GM18511 (cell line): ENCODE results near the gene TNFSF13.

Experiments used
- ATAC-seq: cut with Tn5 transposase; IDR thresholded peaks from one replicate; pipeline ENCODE4 v1.9.1; 2021; ENCODE audit warnings: mild to moderate bottlenecking, moderate library complexity; ENCODE audit not compliant: unreplicated experiment

Gene TNFSF13

DNA sequence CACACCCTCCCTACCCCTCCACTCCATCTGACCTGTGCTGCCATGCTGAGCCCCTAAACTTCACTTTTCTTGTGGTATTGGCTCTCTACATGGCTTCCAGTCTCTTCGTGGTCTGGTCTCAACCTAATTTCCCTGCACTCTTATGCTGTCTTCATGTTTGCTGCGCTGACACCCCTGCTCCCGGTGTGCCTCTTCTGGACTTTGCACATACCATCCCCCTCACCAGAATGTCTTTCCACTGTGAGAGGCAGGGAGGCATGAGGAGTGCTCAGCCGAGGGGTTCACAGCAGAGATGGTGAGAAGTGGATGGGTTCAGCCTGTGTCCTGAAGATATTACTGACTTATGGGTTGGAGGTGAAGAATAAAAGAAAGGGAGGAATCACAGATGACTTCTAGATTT is 7.2 kb upstream of the TNFSF13 start:
- ATAC-seq = no peak

DNA sequence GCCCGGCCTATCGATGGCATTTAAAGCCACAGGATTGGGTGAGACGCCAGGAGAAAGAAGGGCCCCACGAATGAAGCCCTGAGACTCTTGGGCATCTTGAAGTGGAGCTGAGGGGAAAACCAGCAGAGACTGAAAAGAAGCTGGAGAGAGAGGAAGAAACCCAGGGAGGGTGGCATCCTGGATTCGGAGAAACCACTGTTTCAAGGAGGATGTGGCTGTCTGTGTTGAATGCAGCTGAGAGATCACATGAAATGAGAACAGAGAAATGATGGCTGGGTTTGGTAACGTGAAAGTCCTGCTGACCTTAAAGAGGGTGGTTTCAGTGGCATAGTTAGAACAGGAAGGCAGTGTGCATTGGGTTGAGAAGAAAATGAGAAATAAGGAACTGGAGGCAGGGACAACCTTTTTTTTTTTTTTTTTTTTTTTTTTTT is 5.9 kb upstream of the TNFSF13 start:
- peak; percentile 70 for ATAC-seq

DNA sequence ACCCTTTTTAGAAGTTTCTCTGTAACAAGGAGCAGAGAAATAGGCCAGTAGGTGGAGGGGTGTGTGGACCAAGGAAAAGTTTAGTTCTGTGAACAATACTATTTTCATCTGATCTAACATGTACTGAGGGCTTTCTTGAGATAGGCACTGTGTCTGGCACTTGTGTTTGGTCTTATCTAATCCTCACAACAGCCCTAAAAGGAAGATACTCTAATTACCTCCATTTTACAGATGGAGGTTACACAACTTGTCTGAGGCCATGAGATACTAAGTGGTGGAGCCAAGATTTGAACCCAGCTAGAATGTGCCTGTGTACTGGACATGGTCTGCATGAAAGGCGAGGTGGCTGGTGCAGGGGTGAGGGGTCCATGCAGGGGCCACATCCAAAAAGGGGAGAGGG is 5.2 kb upstream of the TNFSF13 start:
- ATAC-seq = no peak

DNA sequence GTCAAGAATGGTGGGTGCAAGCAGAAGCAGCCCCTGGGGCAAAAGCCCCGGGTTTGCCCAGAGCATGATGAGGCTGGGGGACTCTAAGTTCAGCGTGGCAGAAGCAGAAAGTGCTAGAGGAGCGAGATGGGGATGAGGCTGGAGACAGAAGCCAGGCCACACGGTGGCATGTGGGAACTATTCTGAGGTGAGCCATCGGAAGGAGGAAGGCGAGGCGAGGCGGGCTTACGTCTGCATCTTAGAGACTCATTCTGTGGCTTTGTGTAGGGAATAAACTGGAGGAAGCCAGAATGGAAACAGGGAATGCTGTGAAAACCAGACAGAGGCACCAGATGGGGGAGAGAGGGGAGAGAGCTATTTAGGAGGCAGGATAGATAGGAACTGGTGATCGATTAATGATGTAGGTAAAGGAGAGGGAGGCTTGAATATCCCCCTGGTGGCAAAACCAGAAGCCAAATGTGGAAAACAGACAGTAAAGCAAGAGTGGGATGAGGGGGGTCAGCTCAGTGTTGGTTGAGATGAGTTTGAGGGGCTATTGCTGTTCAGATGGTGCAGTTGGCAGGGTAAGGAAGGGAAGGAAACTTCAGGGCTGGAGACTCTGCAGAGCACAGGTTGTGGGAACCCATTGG is 3.1 kb upstream of the TNFSF13 start:
- ATAC-seq = no peak

DNA sequence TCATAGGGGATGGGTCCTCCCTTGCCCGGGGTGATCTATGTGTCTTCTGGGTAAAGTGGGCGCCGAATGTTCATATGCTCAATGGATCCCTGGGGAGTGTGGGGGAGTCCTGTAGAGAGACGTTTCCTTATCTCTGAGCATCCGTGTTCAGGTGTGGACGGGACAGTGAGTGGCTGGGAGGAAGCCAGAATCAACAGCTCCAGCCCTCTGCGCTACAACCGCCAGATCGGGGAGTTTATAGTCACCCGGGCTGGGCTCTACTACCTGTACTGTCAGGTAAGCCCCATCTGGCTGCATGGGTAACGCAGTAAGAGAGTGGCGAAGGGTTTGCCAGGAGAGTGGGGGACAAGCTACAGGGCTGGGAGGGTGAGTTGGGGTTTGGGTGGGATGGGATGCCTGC is 1.9 kb upstream of the TNFSF13 start:
- ATAC-seq = no peak

DNA sequence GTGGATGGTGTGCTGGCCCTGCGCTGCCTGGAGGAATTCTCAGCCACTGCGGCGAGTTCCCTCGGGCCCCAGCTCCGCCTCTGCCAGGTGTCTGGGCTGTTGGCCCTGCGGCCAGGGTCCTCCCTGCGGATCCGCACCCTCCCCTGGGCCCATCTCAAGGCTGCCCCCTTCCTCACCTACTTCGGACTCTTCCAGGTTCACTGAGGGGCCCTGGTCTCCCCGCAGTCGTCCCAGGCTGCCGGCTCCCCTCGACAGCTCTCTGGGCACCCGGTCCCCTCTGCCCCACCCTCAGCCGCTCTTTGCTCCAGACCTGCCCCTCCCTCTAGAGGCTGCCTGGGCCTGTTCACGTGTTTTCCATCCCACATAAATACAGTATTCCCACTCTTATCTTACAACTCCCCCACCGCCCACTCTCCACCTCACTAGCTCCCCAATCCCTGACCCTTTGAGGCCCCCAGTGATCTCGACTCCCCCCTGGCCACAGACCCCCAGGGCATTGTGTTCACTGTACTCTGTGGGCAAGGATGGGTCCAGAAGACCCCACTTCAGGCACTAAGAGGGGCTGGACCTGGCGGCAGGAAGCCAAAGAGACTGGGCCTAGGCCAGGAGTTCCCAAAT is 1.3 kb upstream of the TNFSF13 start:
- ATAC-seq = no peak

DNA sequence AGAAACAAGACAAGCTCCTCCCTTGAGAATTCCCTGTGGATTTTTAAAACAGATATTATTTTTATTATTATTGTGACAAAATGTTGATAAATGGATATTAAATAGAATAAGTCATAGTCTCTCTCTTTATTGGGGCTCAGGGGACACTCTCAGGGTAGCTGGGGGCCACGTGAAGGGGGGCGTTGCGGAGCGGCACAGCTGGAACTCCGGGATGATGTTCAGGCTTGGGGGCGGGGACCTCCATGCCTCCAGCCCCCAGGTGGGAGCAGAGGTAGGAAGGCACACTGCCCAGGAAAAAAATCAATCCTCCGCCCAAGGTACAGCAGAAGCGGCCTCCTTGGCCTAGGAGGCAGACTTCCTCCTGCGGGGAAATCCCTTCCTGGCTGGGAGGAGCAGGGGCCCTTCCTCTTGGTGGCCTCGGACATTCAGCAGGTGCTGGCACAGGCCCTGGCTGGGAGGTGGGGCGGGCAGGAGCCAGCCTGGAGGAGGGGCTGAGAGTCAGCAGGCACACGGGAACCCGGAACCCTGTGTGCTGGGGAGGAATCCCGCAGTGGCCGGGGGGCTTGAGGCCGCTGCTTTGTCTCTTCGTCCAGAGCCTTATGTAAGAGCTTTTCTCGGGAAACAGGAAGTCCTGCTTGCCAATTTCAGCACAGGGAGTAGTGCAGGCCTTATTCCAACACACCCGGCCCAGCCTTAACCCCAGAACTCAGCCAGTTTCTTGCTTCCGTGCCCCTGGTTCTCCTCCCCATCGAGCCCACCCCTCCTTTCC is 591 bp upstream of the TNFSF13 start:
- no peak for ATAC-seq

DNA sequence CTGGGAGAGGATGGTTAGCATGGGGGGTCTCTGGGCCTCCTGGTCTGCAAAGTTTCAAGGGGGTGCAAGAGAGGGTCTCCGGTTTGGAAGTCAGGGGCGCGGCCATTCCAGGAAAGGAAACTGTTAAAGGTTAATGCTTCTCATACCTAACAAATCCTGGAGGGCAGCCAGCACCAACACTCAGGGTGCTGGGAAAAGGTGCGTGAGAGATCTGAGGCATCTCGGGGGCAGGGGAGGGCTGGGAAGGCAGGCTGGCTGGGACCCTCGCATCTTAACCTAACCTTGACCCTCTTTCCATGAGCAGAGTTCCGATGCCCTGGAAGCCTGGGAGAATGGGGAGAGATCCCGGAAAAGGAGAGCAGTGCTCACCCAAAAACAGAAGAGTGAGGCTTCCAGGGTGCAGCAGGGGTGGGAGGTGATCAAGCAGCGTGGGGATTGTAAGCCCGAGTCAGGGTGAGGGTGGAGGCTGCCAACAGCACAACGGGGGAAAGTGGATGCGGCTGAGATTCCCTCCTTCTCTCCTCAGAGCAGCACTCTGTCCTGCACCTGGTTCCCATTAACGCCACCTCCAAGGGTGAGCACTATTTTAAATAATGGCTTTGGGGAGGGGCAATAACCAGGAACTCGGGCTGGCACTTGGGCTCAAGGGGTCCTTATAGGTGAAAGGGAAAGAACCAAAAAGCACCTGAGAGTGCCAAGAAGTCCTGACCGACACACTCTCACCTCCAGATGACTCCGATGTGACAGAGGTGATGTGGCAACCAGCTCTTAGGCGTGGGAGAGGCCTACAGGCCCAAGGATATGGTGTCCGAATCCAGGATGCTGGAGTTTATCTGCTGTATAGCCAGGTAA is 996 bp downstream of the TNFSF13 start:
- no peak for ATAC-seq

DNA sequence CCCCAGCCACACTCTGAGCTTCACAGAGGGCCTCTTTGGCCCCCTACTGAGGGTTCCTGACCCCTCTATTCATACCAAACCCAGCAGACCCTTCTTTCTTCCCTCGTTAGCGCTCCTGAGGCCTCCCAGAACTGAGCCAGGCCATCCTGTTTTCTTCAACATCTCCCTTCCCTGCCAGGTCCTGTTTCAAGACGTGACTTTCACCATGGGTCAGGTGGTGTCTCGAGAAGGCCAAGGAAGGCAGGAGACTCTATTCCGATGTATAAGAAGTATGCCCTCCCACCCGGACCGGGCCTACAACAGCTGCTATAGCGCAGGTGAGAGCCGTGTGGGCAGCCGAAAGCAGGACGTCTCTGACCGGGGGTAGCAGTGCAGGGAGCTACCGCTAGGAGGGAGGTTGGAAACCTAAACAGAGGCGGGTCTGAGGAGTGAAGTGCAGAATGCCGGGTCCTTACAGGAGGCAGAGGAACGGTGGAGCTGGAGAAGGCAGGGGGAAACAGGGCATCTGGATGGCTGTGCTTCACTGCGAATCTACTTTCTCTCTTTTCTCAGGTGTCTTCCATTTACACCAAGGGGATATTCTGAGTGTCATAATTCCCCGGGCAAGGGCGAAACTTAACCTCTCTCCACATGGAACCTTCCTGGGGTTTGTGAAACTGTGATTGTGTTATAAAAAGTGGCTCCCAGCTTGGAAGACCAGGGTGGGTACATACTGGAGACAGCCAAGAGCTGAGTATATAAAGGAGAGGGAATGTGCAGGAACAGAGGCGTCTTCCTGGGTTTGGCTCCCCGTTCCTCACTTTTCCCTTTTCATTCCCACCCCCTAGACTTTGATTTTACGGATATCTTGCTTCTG is 1.9 kb downstream of the TNFSF13 start:
- ATAC-seq = no peak

DNA sequence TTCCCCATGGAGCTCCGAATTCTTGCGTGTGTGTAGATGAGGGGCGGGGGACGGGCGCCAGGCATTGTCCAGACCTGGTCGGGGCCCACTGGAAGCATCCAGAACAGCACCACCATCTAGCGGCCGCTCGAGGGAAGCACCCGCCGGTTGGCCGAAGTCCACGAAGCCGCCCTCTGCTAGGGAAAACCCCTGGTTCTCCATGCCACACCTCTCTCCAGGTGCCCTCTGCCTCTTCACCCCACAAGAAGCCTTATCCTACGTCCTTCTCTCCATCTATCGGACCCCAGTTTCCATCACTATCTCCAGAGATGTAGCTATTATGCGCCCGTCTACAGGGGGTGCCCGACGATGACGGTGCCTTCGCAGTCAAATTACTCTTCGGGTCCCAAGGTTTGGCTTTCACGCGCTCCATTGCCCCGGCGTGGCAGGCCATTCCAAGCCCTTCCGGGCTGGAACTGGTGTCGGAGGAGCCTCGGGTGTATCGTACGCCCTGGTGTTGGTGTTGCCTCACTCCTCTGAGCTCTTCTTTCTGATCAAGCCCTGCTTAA is 2.6 kb downstream of the TNFSF13 start:
- ATAC-seq = peak; percentile 61

DNA sequence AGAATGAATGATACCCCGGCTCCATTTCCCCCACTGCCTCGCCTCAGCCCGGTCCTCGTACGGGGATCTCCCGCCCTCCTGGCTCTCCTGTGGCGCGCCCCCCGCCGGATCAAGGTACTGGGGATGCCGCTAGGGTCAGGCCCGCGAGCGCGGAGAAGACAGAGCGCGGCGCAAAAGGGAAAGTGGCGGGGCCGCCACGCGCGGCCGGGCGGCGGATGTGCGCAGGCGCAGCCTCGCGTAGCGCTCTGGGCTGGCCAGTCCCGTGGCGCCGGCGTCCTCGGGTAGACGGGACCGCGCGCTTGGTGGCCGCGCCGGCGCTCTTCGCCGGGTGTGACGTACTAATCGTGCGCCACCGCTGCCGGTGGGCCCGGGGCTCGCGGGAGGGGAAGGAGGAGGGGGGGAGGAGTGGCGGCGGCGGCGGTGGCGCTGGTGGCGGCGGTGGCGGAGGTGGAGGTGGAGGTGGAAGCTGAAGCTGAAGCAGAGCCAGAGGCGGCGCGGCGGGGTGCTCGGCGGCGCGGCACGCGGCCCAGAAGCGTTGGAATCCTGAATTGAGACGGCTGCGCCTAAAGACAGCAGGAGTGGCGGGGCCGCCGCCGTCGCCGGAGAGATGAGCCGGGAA is 3.1 kb downstream of the TNFSF13 start, which contains the start of gene SENP3:
SENP3 (plus strand) TSS at position 331 of the 619 bp plus-strand sequence. CDS start 1,158 bp downstream, outside the sequence.
- peak; percentile 65 for ATAC-seq

DNA sequence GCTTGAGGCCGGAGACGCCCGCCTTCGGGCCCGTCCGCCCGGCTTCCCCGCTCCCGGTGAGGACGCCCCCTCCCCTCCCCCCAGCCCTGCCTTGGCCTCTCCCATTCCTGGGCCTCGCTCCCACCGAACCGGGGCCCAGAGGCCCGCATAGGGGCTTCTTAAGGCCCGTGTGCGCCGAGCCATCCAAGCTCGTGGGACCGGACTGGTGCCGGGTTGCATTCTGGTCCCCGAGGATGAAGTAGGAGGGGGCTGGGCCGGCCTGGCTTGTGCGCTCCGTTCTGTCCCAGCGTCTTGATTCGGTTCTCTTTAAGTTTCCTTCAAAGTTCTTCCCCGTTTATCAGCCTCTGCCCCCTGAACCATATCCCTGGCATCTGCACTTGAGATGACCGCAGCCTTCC is 3.7 kb downstream of the TNFSF13 start:
- ATAC-seq = no peak

DNA sequence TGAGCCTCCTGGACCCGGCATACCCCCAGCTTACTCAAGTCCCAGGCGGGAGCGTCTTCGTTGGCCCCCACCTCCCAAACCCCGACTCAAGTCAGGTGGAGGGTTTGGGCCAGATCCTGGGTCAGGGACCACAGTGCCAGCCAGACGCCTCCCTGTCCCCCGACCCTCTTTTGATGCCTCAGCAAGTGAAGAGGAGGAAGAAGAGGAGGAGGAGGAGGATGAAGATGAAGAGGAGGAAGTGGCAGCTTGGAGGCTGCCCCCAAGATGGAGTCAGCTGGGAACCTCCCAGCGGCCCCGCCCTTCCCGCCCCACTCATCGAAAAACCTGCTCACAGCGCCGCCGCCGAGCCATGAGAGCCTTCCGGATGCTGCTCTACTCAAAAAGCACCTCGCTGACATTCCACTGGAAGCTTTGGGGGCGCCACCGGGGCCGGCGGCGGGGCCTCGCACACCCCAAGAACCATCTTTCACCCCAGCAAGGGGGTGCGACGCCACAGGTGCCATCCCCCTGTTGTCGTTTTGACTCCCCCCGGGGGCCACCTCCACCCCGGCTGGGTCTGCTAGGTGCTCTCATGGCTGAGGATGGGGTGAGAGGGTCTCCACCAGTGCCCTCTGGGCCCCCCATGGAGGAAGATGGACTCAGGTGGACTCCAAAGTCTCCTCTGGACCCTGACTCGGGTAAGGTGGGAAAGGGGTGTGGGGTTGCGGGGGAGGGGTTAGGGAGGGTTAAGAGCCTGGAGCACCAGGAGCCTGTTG is 4.7 kb downstream of the TNFSF13 start:
- ATAC-seq = no peak

DNA sequence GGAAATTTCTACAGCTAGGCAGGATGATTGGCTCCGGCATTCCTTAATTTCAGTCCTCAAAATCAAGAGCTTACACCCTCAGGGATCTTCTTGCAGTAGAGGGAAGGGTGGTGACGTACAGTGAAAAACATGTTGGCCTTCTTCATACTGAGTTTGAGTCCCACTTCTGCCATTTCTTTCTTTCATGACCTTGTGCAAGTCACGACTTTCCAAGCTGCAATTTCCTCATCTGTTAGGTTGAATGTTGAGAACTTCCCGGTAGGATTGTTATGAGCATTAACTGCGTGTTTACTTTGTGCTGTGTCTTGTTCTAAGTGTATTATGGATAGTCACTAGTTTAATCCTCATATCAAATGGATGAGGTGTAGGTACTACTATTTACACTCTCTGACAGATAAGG is 11.0 kb downstream of the TNFSF13 start:
- no peak for ATAC-seq

DNA sequence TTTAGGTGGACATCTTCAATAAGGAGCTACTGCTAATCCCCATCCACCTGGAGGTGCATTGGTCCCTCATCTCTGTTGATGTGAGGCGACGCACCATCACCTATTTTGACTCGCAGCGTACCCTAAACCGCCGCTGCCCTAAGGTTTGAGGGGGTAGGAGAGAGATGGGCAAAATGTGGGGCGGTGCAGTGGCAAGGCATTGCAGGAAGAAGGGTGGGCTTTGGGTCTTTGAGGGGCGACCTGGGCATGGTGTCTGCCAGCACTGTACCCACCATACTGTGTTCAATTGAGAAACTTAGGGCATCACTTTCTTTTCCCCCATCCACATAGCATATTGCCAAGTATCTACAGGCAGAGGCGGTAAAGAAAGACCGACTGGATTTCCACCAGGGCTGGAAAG is 11.8 kb downstream of the TNFSF13 start:
- ATAC-seq = no peak

DNA sequence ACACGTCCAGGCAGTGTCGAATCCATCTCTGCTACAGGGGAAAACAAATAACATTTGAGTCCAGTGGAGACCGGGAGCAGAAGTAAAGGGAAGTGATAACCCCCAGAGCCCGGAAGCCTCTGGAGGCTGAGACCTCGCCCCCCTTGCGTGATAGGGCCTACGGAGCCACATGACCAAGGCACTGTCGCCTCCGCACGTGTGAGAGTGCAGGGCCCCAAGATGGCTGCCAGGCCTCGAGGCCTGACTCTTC is 13.7 kb downstream of the TNFSF13 start:
- ATAC-seq = no peak

DNA sequence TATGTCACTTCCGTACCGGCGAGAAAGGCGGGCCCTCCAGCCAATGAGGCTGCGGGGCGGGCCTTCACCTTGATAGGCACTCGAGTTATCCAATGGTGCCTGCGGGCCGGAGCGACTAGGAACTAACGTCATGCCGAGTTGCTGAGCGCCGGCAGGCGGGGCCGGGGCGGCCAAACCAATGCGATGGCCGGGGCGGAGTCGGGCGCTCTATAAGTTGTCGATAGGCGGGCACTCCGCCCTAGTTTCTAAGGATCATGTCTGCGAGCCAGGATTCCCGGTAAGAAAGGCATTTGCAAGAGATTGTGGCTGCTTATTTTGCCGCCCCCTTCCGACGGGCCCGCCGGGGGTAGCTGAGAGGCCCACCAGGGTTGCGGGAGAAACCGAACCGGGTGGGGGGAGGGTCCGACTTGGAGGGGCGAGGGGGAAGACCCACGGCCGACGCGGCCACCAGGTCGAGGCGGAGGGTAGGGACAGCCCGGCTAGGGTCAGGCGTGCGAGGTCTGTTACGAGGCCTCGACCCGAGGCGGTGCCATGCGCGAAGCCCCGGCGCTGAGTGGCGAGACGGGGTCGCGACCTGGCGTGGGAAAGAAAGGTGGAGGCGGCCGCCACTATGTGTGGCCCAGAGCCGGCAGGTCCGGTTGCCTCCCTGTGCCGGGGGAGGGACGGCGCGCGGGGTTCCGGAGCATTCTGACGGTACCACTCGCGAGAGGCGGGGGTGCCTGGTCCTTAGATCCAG is 14.2 kb downstream of the TNFSF13 start:
- peak; percentile 90 for ATAC-seq

DNA sequence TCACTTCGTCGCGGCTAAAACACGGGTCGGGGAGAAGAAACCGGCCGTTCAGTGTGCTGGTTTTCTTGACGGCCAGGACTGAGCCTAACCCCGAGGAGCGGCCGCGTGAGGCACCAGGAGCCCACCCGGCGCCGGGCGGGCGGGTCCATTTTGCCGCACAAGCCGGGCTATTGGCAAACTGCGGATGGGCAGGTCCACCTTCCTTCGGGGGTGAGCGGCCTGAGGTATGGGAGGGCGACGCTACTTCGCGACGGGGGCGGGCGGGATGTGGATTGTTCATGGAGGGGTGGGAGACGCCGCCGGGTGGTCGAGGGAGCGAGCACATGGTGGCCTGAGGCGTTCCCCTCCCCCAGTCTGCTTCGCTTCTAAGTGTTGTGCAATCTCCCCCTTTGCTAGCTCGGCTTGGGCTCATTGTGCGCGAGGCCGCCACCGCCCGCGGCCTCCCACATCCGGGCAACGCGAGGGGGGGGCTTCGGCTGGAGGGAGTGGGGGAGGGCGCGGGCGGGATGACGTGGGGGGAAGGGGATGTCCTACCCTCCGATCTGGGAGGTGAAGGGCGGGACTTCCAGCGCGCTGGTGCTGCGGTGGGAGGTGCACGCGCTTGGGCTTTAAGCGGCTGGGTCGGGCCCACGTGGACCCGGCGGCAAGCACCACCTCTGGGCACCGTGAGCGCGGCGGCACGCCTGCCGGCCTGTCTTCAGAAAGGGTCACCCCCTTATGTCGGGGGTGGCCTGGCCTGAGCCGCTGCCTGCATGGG is 15.0 kb downstream of the TNFSF13 start:
- peak; percentile 34 for ATAC-seq
